HEK293 (cell line): ENCODE measurements around the gene FMN1.

Source experiments
- CTCF ChIA-PET: fragments of 350-600 bp; formaldehyde crosslinking; extraction: SDS; loops from one replicate; lab custom pipeline; 2021; ENCODE audit warnings: antibody characterized with exemption; lab: Yijun Ruan, JAX
- POLR2A ChIA-PET: fragments of 300-600 bp; formaldehyde crosslinking; extraction: SDS; loops from one replicate; lab custom pipeline; 2020; ENCODE audit warnings: antibody characterized with exemption, inconsistent platforms; lab: Yijun Ruan, JAX
- H3K27ac ChIP-seq: fragments of 200-500 bp; sonication (Bioruptor generic); 2 replicates; pipeline ENCODE4 v1.5.1; 2014; ENCODE audit warnings: low read depth, low read length, control low read depth, inconsistent platforms; ENCODE audit errors: extremely low read depth
- H3K36me3 ChIP-seq, 2 experiments: fragments of 200-500 bp in 1 of 2; sonication (Bioruptor generic) in 1 of 2; 1 replicate in 1 of 2; 2 replicates in 1 of 2; pipeline ENCODE4 v1.5.1; 2014 to 2017; ENCODE audit warnings: inconsistent platforms in 2 of 2, low read length in 2 of 2; ENCODE audit not compliant: control insufficient read depth in 2 of 2, insufficient read depth in 1 of 2
- H3K4me1 ChIP-seq: fragments of 200-500 bp; sonication (Bioruptor generic); 2 replicates; pipeline ENCODE4 v1.5.1; 2014; ENCODE audit warnings: mild to moderate bottlenecking, low read length, inconsistent platforms; ENCODE audit not compliant: control insufficient read depth, insufficient read depth
- H3K4me3 ChIP-seq: 2 replicates; pipeline ENCODE4 v1.5.1; 2011; ENCODE audit warnings: low read depth, mild to moderate bottlenecking, control low read depth, low read length, moderate library complexity
- H3K9me3 ChIP-seq: fragments of 200-500 bp; sonication (Bioruptor generic); 2 replicates; pipeline ENCODE4 v1.5.1; 2014; ENCODE audit warnings: low read depth, low read length, inconsistent platforms; ENCODE audit not compliant: control insufficient read depth, insufficient read depth
- BCL11A ChIP-seq: fragments of 450-650 bp; formaldehyde crosslinking; IDR thresholded peaks from 2 replicates; pipeline ENCODE4 v1.5.1; 2016; ENCODE audit warnings: low read depth, missing biosample characterization, missing genetic modification characterization
- GLIS2 ChIP-seq: fragments of 450-650 bp; formaldehyde crosslinking; IDR thresholded peaks from 2 replicates; pipeline ENCODE4 v1.5.1; 2016; ENCODE audit warnings: missing biosample characterization, missing genetic modification characterization
- HOXA7 ChIP-seq: sonication (generic); formaldehyde crosslinking; IDR thresholded peaks from 2 replicates; pipeline ENCODE4 v1.8.1; 2022; ENCODE audit warnings: missing genetic modification reagents, borderline replicate concordance
- KLF8 ChIP-seq: fragments of 450-650 bp; formaldehyde crosslinking; IDR thresholded peaks from 2 replicates; pipeline ENCODE4 v1.5.1; 2016; ENCODE audit warnings: missing biosample characterization, missing genetic modification characterization
- PRDM6 ChIP-seq: fragments of 450-650 bp; formaldehyde crosslinking; IDR thresholded peaks from 2 replicates; pipeline ENCODE4 v1.5.1; 2017; ENCODE audit warnings: missing biosample characterization, missing genetic modification characterization
- ZBTB20 ChIP-seq: fragments of 450-650 bp; formaldehyde crosslinking; IDR thresholded peaks from 2 replicates; pipeline ENCODE4 v1.5.1; 2016; ENCODE audit warnings: missing biosample characterization, missing genetic modification characterization
- ZBTB21 ChIP-seq: fragments of 450-650 bp; formaldehyde crosslinking; IDR thresholded peaks from 2 replicates; pipeline ENCODE4 v1.5.1; 2017; ENCODE audit warnings: missing biosample characterization, missing genetic modification characterization
- ZBTB7A ChIP-seq: fragments of 450-650 bp; formaldehyde crosslinking; IDR thresholded peaks from 2 replicates; pipeline ENCODE4 v1.5.1; 2016; ENCODE audit warnings: low read depth, missing biosample characterization, missing genetic modification characterization
- ZFP37 ChIP-seq: fragments of 450-650 bp; formaldehyde crosslinking; IDR thresholded peaks from 2 replicates; pipeline ENCODE4 v1.5.1; 2016; ENCODE audit warnings: missing biosample characterization, missing genetic modification characterization
- ZNF138 ChIP-seq: fragments of 450-650 bp; formaldehyde crosslinking; IDR thresholded peaks from 2 replicates; pipeline ENCODE4 v1.5.1; 2016; ENCODE audit warnings: missing biosample characterization, missing genetic modification characterization, borderline replicate concordance
- ZNF169 ChIP-seq: fragments of 450-650 bp; formaldehyde crosslinking; IDR thresholded peaks from 2 replicates; pipeline ENCODE4 v1.5.1; 2016; ENCODE audit warnings: missing biosample characterization, missing genetic modification characterization
- ZNF174 ChIP-seq: fragments of 450-650 bp; formaldehyde crosslinking; IDR thresholded peaks from 2 replicates; pipeline ENCODE4 v1.5.0; 2017; ENCODE audit warnings: missing biosample characterization, mild to moderate bottlenecking, missing genetic modification characterization
- ZNF324 ChIP-seq: fragments of 450-650 bp; formaldehyde crosslinking; IDR thresholded peaks from 2 replicates; pipeline ENCODE4 v1.5.1; 2016; ENCODE audit warnings: missing biosample characterization, missing genetic modification characterization
- ZNF391 ChIP-seq: fragments of 450-650 bp; formaldehyde crosslinking; IDR thresholded peaks from 2 replicates; pipeline ENCODE4 v1.5.1; 2016; ENCODE audit warnings: low read depth, missing biosample characterization, missing genetic modification characterization, borderline replicate concordance
- ZNF416 ChIP-seq: fragments of 450-650 bp; formaldehyde crosslinking; IDR thresholded peaks from 2 replicates; pipeline ENCODE4 v1.5.1; 2016; ENCODE audit warnings: missing biosample characterization, missing genetic modification characterization
- ZNF433 ChIP-seq: fragments of 450-650 bp; formaldehyde crosslinking; IDR thresholded peaks from 2 replicates; pipeline ENCODE4 v1.5.1; 2016; ENCODE audit warnings: missing biosample characterization, missing genetic modification characterization, low read depth
- ZNF513 ChIP-seq: fragments of 450-650 bp; IDR thresholded peaks from 2 replicates; pipeline ENCODE4 v1.5.1; 2018; ENCODE audit warnings: missing biosample characterization, missing genetic modification characterization
- ZNF518A ChIP-seq: fragments of 450-650 bp; formaldehyde crosslinking; conservative IDR thresholded peaks from 2 replicates; pipeline ENCODE4 v1.5.1; 2016; ENCODE audit warnings: low read depth, missing biosample characterization, missing genetic modification characterization
- ZNF600 ChIP-seq: fragments of 450-650 bp; formaldehyde crosslinking; IDR thresholded peaks from 2 replicates; pipeline ENCODE4 v1.5.1; 2016; ENCODE audit warnings: missing biosample characterization, missing genetic modification characterization
- ZNF621 ChIP-seq: fragments of 450-650 bp; formaldehyde crosslinking; IDR thresholded peaks from 2 replicates; pipeline ENCODE4 v1.5.1; 2017; ENCODE audit warnings: missing biosample characterization, missing genetic modification characterization
- ZNF664 ChIP-seq: fragments of 450-650 bp; formaldehyde crosslinking; IDR thresholded peaks from 2 replicates; pipeline ENCODE4 v1.5.1; 2016; ENCODE audit warnings: missing biosample characterization, missing genetic modification characterization
- ZNF785 ChIP-seq: fragments of 450-650 bp; formaldehyde crosslinking; IDR thresholded peaks from 2 replicates; pipeline ENCODE4 v1.5.1; 2016; ENCODE audit warnings: missing biosample characterization, missing genetic modification characterization
- ZSCAN30 ChIP-seq: fragments of 450-650 bp; IDR thresholded peaks from 2 replicates; pipeline ENCODE4 v1.5.1; 2018; ENCODE audit warnings: missing biosample characterization, mild to moderate bottlenecking, missing genetic modification characterization, moderate library complexity

Gene FMN1

GRCh38 chr15:32966512-32966911 lies 228.0 kb downstream of the FMN1 start:
- CTCF ChIA-PET = no interaction called here
- Histone ChIP-seq H3K4me1 (no peaks in the 10 kb centered on the region), H3K9me3 (no peaks in the 10 kb centered on the region), H3K36me3 (no peaks in the 10 kb centered on the region), H3K4me3 (no peak overlapping the region), H3K27ac (no peak overlapping the region)
- POLR2A ChIA-PET = no interaction called here
- TF ChIP-seq ZNF600 (tag by site-specific recombination) (no peak), ZSCAN30 (no peak), ZBTB7A (no peak), KLF8 (tag by site-specific recombination) (no peak), ZNF785 (no peak), ZNF518A (tag by site-specific recombination) (no peak), ZBTB20 (no peak), ZNF416 (tag by site-specific recombination) (no peak), ZNF433 (tag by site-specific recombination) (no peak), ZBTB21 (tag by site-specific recombination) (no peak), ZNF391 (tag by site-specific recombination) (no peak), PRDM6 (tag by site-specific recombination) (no peak), ZNF664 (tag by site-specific recombination) (no peak), ZNF324 (tag by site-specific recombination) (no peak), ZNF621 (tag by site-specific recombination) (no peak), ZNF174 (tag by site-specific recombination) (no peak), HOXA7 (CRISPR knock-in tag) (no peak), ZNF169 (tag by site-specific recombination) (no peak), GLIS2 (tag by site-specific recombination) (no peak)

- POLR2A ChIA-PET = no interaction called here
- Histone ChIP-seq H3K4me1 (no peaks in the 10 kb centered on the region), H3K4me3 (no peak overlapping the region), H3K27ac (no peak overlapping the region), H3K36me3 (no peaks in the 10 kb centered on the region), H3K9me3 (no peaks in the 10 kb centered on the region)
- CTCF ChIA-PET = no interaction called here
- TF ChIP-seq ZFP37 (no peak), ZNF138 (tag by site-specific recombination) (no peak), ZNF513 (tag by site-specific recombination) (no peak), BCL11A (no peak)
These were observed 228.6 kb downstream of the FMN1 start for GRCh38 chr15:32965897-32966296.
